K562 (cell line): ENCODE measurements around the gene POR. TPM values are rescaled to one million over a fixed set of nuclear protein-coding genes. Genes with fewer than 3 reads are reported as not detected.

Experiments used
- ARNT ChIP-seq, 2 experiments: fragments of 450-650 bp; IDR thresholded peaks; 2 replicates each; pipeline ENCODE4 v1.6.1; 2016; ENCODE audit warnings: mild to moderate bottlenecking in 1 of 2
- BRF1 ChIP-seq: IDR thresholded peaks from 3 replicates; pipeline ENCODE4 v1.6.1; 2011; ENCODE audit warnings: borderline replicate concordance, mild to moderate bottlenecking; ENCODE audit not compliant: insufficient read length; ENCODE audit errors: extremely low read depth
- HNRNPK ChIP-seq: fragments of 200-400 bp; formaldehyde crosslinking; IDR thresholded peaks from one replicate; pipeline ENCODE4 v1.6.1; 2018; ENCODE audit warnings: mild to moderate bottlenecking, low read depth, low read length; ENCODE audit not compliant: poor library complexity, severe bottlenecking
- HOXB6 ChIP-seq: fragments of 250-450 bp; sonication (Bioruptor Pico); IDR thresholded peaks from 2 replicates; pipeline ENCODE4 v1.5.1; 2022; ENCODE audit warnings: mild to moderate bottlenecking, borderline replicate concordance
- ILK ChIP-seq: fragments of 450-650 bp; IDR thresholded peaks from 2 replicates; pipeline ENCODE4 v1.6.1; 2016; ENCODE audit warnings: missing genetic modification characterization, low read depth, mild to moderate bottlenecking, missing compliant biosample characterization, moderate library complexity, borderline replicate concordance
- NCOR1 ChIP-seq: fragments of 450-650 bp; IDR thresholded peaks from 2 replicates; pipeline ENCODE4 v1.6.1; 2016; ENCODE audit warnings: mild to moderate bottlenecking, moderate library complexity
- PRPF4 ChIP-seq: fragments of 200-400 bp; formaldehyde crosslinking; IDR thresholded peaks from one replicate; pipeline ENCODE4 v1.6.1; 2017; ENCODE audit warnings: low read length, low read depth, mild to moderate bottlenecking; ENCODE audit not compliant: insufficient read depth, poor library complexity, severe bottlenecking
- RFX5 ChIP-seq: IDR thresholded peaks from 2 replicates; pipeline ENCODE4 v1.6.1; 2011; ENCODE audit warnings: low read depth, mild to moderate bottlenecking, improper control_type of control experiment, low read length
- RUNX1 ChIP-seq: sonication (generic); IDR thresholded peaks from 2 replicates; pipeline ENCODE4 v1.6.1; 2016; ENCODE audit warnings: antibody characterized with exemption, low read depth
- SMAD2 ChIP-seq: fragments of 150-350 bp; IDR thresholded peaks from 2 replicates; pipeline ENCODE4 v1.6.1; 2014; ENCODE audit warnings: low read depth, mild to moderate bottlenecking, low read length
- SRSF9 ChIP-seq: fragments of 200-400 bp; formaldehyde crosslinking; IDR thresholded peaks from 2 replicates; pipeline ENCODE4 v1.6.1; 2017; ENCODE audit warnings: low read depth, low read length, borderline replicate concordance
- TEAD1 ChIP-seq, 2 experiments: fragments of 450-650 bp in 1 of 2; sonication (generic) in 1 of 2; formaldehyde crosslinking; IDR thresholded peaks; 2 replicates each; pipeline versions ENCODE4 v1.4.0 to v1.8.0; 2020 to 2022; ENCODE audit warnings: mild to moderate bottlenecking in 2 of 2, missing genetic modification reagents in 1 of 2
- ZNF584 ChIP-seq: fragments of 200-800 bp; sonication (Bioruptor generic); IDR thresholded peaks from 2 replicates; pipeline ENCODE4 v1.6.1; 2016; ENCODE audit warnings: low read depth, mild to moderate bottlenecking, missing genetic modification characterization, missing compliant biosample characterization
- ZNF778 ChIP-seq: fragments of 450-650 bp; formaldehyde crosslinking; IDR thresholded peaks from 2 replicates; pipeline ENCODE4 v1.4.0; 2020; ENCODE audit warnings: mild to moderate bottlenecking, moderate library complexity
- polyA plus RNA-seq, 8 experiments: library from polyadenylated mRNA; depleted of rRNA in 4 of 8; stranded (reverse) in 5 of 8; unstranded in 3 of 8; fragments of >200 nt; fragmentation: Nextera tagmentation in 2 of 8; fragmentation: Illumina TruSeq in 1 of 8; extraction: Ambion mirVana in 2 of 8; extraction: Trizol in 1 of 8; gene quantifications; 2 replicates each; pipeline versions ENCODE4 v1.2.1 to v1.2.3, GENCODE V29; 2011 to 2014; ENCODE audit warnings: inconsistent platforms in 1 of 8, missing spikeins in 1 of 8
- total RNA-seq, 7 experiments: library from RNA; depleted of rRNA in 6 of 7; stranded (reverse); fragments of >200 nt in 6 of 7; fragmentation: Illumina TruSeq in 2 of 7; extraction: Trizol in 2 of 7; gene quantifications; 2 replicates each; pipeline versions ENCODE4 v1.2.1 to v1.2.3, GENCODE V29; 2011 to 2021; ENCODE audit warnings: low replicate concordance in 1 of 7
- TF ChIP-seq, protein P1 (sequence below): fragments of 450-650 bp; IDR thresholded peaks from 2 replicates; pipeline ENCODE4 v1.6.1; 2016; ENCODE audit warnings: antibody characterized with exemption
- TF ChIP-seq, protein P2 (sequence below): fragments of 250-450 bp; sonication (Bioruptor Pico); IDR thresholded peaks from 2 replicates; pipeline ENCODE4 v1.5.1; 2021; ENCODE audit warnings: mild to moderate bottlenecking
- TF ChIP-seq, protein P3 (sequence below): sonication (generic); formaldehyde crosslinking; IDR thresholded peaks from 2 replicates; pipeline ENCODE4 v1.8.0; 2022; ENCODE audit warnings: mild to moderate bottlenecking, low read depth, missing genetic modification reagents
- TF ChIP-seq, protein P4 (sequence below): fragments of 250-450 bp; sonication (Bioruptor Pico); IDR thresholded peaks from 2 replicates; pipeline ENCODE4 v1.5.0; 2022; ENCODE audit warnings: mild to moderate bottlenecking
- TF ChIP-seq, protein P5 (sequence below): fragments of 250-450 bp; sonication (Bioruptor Pico); IDR thresholded peaks from 2 replicates; pipeline ENCODE4 v1.4.0; 2020; ENCODE audit warnings: borderline replicate concordance

POR gene
- total and polyA plus RNA-seq, 9 of the 15 experiments (the other 6 are each of a cell fraction or from before 2014, with no cell fraction given) = 4.7 to 142 (median 40.8) TPM

DNA sequence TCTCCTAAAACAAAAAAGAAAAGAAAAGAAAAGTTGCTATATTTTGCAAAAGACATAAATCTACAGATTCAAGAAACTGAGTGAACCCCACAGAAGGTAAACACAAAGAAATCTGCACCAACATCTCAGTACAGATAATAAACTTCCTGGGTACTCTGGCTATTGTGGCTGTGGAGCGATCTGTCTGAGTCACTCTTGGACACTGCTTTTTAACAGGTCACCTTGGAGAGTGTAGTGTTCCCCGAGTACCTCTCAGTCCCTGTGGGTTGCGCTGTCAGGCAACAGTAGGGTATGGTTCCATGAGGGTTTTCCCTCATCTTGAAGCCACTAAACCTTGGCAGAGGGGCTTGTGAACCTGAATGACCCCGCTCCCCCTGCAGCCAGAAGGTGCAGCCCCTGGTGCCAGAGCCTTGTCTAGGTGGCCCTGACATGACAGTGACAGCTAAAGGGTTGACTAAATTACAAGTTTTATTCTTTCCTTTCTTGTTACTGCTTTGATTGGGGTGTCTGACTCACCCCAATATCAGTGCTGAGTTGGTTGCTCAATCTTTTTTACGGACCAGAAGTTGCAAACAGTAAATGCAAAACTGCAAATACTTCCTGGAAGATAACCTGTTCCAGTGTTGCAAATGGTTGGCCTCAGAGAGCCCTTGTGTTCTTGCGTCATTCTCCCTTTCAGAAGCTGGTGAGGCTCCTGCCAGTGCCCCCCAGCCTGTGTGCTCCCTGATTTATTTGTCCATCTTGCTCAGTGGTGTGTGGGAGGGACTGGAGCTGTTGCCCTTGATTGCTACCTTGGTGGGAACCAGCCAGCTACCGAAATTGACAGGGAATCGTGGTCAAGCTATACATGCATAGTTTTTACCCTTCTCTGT, 30.6 kb downstream of the POR start (continued):
- TF ChIP-seq SMAD2 (no peak), TEAD1 (CRISPR knock-in tag; IDR thresholded peaks at IDR 0.05) (no peak), BRF1 (no peak), SRSF9 (no peak), ZNF584 (CRISPR knock-in tag) (no peak), RUNX1 (no peak), RFX5 (no peak), HNRNPK (no peak), NCOR1 (no peak), ARNT (IDR thresholded peaks at IDR 0.05) (peak in 1 of 2 experiments; percentile 15; a peak in 1 of 4 replicates), ZNF778 (CRISPR knock-in tag) (no peak), HOXB6 (CRISPR knock-in tag) (no peak), ILK (tag) (no peak), PRPF4 (no peak)
- TF ChIP-seq, protein P1, sequence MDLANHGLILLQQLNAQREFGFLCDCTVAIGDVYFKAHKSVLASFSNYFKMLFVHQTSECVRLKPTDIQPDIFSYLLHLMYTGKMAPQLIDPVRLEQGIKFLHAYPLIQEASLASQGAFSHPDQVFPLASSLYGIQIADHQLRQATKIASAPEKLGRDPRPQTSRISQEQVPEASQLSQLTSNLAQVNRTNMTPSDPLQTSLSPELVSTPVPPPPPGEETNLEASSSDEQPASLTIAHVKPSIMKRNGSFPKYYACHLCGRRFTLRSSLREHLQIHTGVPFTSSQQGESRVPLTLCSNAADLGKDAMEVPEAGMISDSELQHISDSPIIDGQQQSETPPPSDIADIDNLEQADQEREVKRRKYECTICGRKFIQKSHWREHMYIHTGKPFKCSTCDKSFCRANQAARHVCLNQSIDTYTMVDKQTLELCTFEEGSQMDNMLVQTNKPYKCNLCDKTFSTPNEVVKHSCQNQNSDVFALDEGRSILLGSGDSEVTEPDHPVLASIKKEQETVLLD = no peak
- TF ChIP-seq, protein P2, sequence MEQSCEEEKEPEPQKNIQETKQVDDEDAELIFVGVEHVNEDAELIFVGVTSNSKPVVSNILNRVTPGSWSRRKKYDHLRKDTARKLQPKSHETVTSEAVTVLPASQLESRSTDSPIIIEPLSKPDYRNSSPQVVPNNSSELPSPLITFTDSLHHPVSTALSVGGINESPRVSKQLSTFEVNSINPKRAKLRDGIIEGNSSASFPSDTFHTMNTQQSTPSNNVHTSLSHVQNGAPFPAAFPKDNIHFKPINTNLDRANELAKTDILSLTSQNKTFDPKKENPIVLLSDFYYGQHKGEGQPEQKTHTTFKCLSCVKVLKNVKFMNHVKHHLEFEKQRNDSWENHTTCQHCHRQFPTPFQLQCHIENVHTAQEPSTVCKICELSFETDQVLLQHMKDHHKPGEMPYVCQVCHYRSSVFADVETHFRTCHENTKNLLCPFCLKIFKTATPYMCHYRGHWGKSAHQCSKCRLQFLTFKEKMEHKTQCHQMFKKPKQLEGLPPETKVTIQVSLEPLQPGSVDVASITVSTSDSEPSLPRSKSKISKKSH = no peak
- TF ChIP-seq, protein P3, sequence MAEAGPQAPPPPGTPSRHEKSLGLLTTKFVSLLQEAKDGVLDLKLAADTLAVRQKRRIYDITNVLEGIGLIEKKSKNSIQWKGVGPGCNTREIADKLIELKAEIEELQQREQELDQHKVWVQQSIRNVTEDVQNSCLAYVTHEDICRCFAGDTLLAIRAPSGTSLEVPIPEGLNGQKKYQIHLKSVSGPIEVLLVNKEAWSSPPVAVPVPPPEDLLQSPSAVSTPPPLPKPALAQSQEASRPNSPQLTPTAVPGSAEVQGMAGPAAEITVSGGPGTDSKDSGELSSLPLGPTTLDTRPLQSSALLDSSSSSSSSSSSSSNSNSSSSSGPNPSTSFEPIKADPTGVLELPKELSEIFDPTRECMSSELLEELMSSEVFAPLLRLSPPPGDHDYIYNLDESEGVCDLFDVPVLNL = no peak
- TF ChIP-seq, protein P4, sequence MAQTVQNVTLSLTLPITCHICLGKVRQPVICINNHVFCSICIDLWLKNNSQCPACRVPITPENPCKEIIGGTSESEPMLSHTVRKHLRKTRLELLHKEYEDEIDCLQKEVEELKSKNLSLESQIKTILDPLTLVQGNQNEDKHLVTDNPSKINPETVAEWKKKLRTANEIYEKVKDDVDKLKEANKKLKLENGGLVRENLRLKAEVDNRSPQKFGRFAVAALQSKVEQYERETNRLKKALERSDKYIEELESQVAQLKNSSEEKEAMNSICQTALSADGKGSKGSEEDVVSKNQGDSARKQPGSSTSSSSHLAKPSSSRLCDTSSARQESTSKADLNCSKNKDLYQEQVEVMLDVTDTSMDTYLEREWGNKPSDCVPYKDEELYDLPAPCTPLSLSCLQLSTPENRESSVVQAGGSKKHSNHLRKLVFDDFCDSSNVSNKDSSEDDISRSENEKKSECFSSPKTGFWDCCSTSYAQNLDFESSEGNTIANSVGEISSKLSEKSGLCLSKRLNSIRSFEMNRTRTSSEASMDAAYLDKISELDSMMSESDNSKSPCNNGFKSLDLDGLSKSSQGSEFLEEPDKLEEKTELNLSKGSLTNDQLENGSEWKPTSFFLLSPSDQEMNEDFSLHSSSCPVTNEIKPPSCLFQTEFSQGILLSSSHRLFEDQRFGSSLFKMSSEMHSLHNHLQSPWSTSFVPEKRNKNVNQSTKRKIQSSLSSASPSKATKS (CRISPR knock-in tag) = no peak
- TF ChIP-seq, protein P5, sequence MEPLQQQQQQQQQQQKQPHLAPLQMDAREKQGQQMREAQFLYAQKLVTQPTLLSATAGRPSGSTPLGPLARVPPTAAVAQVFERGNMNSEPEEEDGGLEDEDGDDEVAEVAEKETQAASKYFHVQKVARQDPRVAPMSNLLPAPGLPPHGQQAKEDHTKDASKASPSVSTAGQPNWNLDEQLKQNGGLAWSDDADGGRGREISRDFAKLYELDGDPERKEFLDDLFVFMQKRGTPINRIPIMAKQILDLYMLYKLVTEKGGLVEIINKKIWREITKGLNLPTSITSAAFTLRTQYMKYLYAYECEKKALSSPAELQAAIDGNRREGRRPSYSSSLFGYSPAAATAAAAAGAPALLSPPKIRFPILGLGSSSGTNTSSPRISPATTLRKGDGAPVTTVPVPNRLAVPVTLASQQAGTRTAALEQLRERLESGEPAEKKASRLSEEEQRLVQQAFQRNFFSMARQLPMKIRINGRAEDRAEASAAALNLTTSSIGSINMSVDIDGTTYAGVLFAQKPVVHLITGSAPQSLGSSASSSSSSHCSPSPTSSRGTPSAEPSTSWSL (CRISPR knock-in tag) = no peak
